GM21529 (cell line): ENCODE data around the gene PAEP.

Source experiments
- ATAC-seq: cut with Tn5 transposase; IDR thresholded peaks from one replicate; pipeline ENCODE4 v1.9.1; 2021; ENCODE audit not compliant: unreplicated experiment

Gene PAEP

GRCh38 chr9:135574943-135575342 is 13.4 kb downstream of the PAEP start:
- ATAC-seq, result no peak

GRCh38 chr9:135575995-135576631 is 14.6 kb downstream of the PAEP start:
- ATAC-seq, result no peak

- no peak for ATAC-seq
Observed at GRCh38 chr9:135577256-135577655, 15.7 kb downstream of the PAEP start.

DNA sequence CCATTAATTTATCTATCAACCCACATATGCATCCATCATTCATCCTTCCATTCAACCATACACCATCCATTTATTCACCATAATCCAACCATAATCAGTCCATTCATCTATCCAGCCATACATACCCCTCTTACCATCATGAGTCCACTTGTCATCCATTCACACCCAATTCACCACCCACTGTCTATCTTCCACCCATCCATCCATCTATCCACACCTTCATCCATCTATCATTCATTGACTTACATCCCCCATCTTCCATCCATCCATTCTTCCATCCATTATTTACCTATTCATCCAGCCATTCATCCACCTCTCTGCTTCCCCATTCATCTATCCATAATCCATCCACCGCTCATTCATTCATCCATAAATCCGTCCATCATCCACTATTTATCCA is 17.8 kb downstream of the PAEP start:
- ATAC-seq, result no peak

DNA sequence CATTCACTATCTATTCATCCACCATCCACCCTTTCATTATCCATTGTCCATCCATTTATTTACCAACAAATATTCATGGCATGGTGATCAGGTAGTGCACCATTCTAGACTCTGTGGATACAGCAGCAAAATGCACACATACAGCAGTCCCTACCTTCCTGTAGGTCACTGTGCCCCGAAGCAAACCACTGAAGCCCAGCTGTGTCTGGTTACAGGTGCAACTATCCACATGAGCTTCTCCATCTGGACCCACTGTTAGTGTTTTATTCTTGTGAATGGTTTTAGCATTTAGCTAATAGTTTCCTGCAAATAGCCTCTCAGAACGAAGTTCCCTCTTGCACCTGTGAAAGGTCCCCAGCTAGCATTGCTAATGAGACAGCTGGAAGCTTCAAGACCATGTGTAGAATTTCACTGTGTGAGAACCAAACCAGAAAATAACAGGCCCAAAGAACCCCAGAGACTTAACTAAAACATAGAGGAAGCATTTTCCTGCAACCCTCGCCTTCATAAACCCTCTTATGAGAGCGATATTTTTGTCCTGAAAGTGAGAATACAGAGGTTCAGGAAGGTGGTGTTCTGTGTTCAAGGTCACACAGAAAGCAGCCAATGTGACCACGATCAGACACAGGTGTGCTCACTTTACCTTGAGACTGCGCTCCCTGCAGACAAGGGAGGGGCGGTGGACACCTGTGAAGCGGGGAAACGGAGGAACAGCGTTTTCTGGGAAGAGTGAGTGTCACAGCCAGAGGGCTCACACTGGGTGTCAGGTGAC is 18.5 kb downstream of the PAEP start:
- no peak for ATAC-seq

DNA sequence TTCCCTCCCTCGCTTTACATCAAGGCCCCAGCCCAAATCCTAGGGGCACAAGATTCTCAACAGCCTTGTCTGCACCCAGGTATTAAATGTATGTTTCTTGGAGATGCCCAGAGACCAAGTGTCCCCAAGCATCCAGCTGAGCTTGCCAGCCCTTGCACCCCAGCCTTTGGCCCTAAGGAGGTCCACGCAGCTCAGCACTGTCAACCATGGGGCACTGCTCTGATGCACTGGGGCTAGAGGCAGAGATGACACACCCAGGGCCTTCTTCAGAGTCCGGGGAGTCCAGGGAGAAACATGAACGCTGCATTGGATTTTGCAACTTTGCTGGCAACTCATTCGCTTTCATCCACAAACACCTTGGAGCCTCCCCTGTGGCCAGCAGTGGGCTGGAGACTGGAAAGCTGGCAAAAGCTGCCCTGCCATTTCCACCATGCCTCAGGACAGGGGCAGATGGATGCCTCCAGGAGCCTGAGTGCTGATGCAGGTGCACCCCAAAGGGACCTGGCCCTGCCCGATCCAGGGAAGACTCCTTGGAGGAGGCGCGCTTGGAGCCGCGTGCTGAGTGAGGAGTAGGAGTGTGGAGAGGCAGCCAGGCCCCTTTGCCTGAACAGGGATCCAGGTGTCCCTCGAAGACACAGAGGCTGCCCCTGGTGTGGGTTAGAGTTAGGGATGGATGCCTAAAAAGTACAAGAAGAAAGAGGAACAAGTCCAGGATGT is 19.3 kb downstream of the PAEP start:
- ATAC-seq, result no peak

- ATAC-seq, result no peak
Observed at GRCh38 chr9:135581636-135582426, 20.3 kb downstream of the PAEP start.

DNA sequence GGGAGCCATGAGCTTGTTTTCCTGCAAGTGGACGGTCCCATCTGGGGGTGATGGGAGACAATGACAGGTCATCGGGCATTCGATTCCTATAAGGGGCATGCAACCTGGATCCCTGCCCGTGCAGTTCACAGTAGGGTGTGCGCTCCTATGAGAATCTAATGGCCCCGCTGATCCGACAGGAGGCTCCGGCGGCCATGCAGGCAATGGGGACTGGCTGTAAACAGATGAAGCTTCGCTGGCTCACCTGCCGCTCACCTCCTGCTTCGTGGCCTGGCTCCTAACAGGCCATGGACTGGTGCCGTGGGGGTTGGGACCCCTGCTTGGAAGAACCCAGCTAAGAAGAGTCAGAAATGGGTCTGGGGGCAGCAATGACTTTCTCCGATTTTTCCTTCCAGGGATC is 21.0 kb downstream of the PAEP start:
- no peak for ATAC-seq

DNA sequence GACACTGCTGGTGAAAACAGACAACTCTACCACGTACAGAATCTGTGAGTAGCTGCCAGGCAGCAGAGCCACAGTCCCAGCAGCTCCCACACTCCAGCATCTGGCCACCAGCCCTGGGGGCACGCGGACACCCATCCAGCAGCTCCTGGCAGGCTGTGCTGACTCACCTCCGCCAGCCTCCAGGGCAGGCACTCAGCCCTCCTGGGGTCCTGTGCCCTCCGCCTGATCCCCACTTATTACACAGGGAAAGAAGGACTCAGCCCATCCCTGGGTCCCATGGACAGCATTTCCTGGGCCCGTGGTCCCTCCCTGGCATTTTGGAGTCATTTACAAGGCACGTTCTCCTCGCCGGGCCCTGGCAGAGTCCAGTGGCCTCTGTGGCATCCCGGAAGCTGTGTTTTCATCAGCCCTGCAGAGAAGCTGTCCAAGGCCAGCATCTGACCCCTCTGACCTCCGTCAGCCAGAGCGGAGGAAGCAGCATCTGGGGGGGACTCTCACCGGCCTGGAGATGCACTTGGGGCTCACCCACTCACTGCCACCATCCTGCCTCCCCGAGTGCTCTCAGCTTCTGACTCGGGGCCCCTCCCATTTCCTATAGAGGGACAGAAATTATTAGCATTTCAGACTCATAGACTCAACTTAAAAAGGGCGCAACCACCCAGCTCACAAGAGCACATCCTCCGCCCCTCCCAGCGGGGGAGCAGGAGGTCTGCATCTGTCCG is 21.6 kb downstream of the PAEP start:
- no peak for ATAC-seq

DNA sequence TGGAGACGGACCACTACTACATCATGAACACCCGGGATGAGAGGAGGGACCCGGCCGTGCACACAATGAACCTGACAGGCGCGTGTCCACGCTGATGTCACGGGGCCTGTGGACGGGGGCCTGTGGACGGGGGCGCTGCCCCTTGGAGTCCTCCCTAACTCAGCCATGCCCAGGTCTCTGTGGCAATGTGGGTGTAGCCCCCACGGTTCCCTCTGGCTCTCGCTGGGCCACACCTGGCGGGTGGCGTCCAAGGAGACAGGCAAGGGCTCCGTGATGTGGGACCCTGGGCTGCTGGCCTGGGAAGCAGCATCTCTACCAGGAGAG is 22.1 kb downstream of the PAEP start:
- no peak for ATAC-seq

- no peak for ATAC-seq
Observed at GRCh38 chr9:135584371-135584770, 22.8 kb downstream of the PAEP start.

GRCh38 chr9:135584934-135585333 is 23.4 kb downstream of the PAEP start:
- ATAC-seq, result no peak

GRCh38 chr9:135586601-135587109 is 25.1 kb downstream of the PAEP start:
- no peak for ATAC-seq

- no peak for ATAC-seq
Observed at GRCh38 chr9:135587658-135588057, 26.1 kb downstream of the PAEP start.

GRCh38 chr9:135588371-135588770 is 26.8 kb downstream of the PAEP start:
- no peak for ATAC-seq

DNA sequence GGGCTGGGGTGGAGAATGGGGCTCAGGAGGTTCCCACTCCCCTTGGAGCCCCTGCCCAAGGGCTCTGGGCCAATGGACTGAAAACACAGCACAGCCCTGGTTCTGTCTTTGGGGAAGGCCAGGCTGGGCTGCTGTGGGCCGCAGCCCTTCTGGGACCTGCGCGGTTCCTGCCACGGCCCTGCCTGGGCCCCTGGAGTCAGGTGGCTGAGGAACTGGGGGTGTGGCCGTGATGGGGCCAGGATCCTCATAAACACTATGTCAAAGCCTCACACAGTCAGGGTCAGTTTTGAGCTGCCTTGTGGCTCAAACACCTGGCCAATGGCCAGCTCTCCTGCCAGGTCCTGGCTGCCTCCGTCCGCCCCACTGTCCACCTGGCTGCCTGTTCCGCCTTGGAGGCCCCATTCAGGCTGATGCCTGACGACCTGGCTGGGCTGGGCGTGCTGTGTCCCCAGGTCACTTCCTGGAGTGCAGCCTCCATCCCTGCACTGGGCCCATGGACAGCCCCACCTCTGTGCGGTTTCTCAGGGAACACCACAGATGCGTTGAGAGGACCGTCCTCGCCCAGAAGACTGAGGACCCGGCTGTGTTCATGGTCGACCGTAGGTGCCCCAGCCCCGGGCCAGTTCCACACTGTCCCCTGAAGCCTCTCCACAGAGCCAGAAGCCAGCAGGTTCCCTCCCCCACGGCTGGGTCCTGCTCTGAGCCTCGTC is 27.5 kb downstream of the PAEP start:
- no peak for ATAC-seq

- ATAC-seq, result no peak
Observed at GRCh38 chr9:135589596-135590485, 28.3 kb downstream of the PAEP start.

DNA sequence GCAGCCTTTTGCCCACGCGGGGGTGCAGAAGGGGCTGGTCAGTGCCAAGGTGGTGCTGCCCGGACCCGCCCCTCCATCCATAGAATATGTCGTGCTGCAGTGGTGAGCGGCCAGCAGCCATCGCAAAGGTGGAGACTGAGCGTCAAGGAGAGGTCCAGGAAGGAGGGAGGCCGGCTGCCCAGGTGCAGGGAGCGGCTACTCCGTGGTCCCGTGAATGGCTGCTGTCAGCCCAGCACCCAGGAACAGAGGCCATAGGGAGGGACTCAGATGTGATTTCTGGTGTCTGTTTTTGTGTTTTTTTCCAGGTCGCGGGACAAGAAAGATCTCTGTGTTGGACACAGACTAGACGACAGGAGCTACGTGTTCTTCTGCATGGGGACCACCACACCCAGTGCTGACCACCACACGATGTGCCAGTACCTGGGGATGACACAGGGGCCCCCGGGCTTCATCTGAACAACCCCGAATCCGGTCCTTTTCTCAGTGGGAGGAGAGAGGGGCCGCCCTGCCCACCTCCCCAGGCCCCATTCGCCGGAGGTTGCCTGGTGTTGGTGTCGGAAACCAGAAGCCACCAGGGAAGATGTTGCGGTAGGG is 29.0 kb downstream of the PAEP start:
- ATAC-seq, result no peak
